MM.1S (cell line): ENCODE results near the gene ELFN1.

Source experiments
- DNase-seq: peaks from one replicate; pipeline ENCODE4 v3.0.0-alpha.2; 2015
- H2AFZ ChIP-seq: fragments of 300-600 bp; sonication (generic); 2 replicates; pipeline ENCODE4 v1.6.0; 2016; ENCODE audit warnings: antibody characterized with exemption, low read length
- H3F3A ChIP-seq: fragments of 300-600 bp; sonication (generic); 2 replicates; pipeline ENCODE4 v1.6.1; 2016; ENCODE audit warnings: mild to moderate bottlenecking, antibody characterized with exemption, low read length, moderate library complexity, mixed read lengths; ENCODE audit not compliant: insufficient read depth
- H3K27ac ChIP-seq: fragments of 300-600 bp; sonication (generic); 2 replicates; pipeline ENCODE4 v1.5.1; 2016; ENCODE audit warnings: mild to moderate bottlenecking, low read length
- H3K27me3 ChIP-seq: fragments of 300-600 bp; sonication (generic); replicated peaks from 2 replicates; pipeline ENCODE4 v1.6.0; 2016; ENCODE audit warnings: low read length; ENCODE audit not compliant: insufficient read depth
- H3K36me3 ChIP-seq: fragments of 300-600 bp; sonication (generic); replicated peaks from 2 replicates; pipeline ENCODE4 v1.6.1; 2016; ENCODE audit warnings: mild to moderate bottlenecking, low read length, mixed read lengths; ENCODE audit not compliant: insufficient read depth
- H3K4me1 ChIP-seq: fragments of 300-600 bp; sonication (generic); 2 replicates; pipeline ENCODE4 v1.6.1; 2016; ENCODE audit warnings: low read length, mixed read lengths
- H3K4me2 ChIP-seq: fragments of 300-600 bp; sonication (generic); 2 replicates; pipeline ENCODE4 v1.6.0; 2016; ENCODE audit warnings: low read depth, low read length
- H3K4me3 ChIP-seq: fragments of 300-600 bp; sonication (generic); 2 replicates; pipeline ENCODE4 v1.5.1; 2016; ENCODE audit warnings: low read length, mixed read lengths
- H3K79me2 ChIP-seq: fragments of 300-600 bp; sonication (generic); 2 replicates; pipeline ENCODE4 v1.6.1; 2016; ENCODE audit warnings: mixed run types, low read length, mixed read lengths
- H3K9ac ChIP-seq: fragments of 300-600 bp; sonication (generic); 2 replicates; pipeline ENCODE4 v1.6.1; 2016; ENCODE audit warnings: low read length, mixed read lengths
- H3K9me2 ChIP-seq: fragments of 300-600 bp; sonication (generic); replicated peaks from 2 replicates; pipeline ENCODE4 v1.6.1; 2016; ENCODE audit warnings: mild to moderate bottlenecking, low read length, mixed read lengths; ENCODE audit not compliant: insufficient read depth
- H3K9me3 ChIP-seq: fragments of 300-600 bp; sonication (generic); replicated peaks from 2 replicates; pipeline ENCODE4 v1.6.1; 2016; ENCODE audit warnings: mild to moderate bottlenecking, low read length, mixed read lengths; ENCODE audit not compliant: insufficient read depth
- H4K20me1 ChIP-seq: fragments of 300-600 bp; sonication (generic); 2 replicates; pipeline ENCODE4 v1.6.1; 2016; ENCODE audit warnings: mild to moderate bottlenecking, low read length, moderate library complexity, mixed read lengths; ENCODE audit not compliant: insufficient read depth
- EZH2 ChIP-seq: fragments of 300-600 bp; sonication (generic); optimal IDR thresholded peaks from 2 replicates; pipeline ENCODE3; 2017; ENCODE audit warnings: low read depth, mild to moderate bottlenecking, antibody characterized with exemption, low read length, mixed read lengths
- EZH2phosphoT487 ChIP-seq: fragments of 300-600 bp; sonication (generic); IDR thresholded peaks from 2 replicates; pipeline ENCODE4 v1.6.1; 2018; ENCODE audit warnings: antibody characterized with exemption, low read length
- TF ChIP-seq, protein P1 (sequence below): fragments of 300-600 bp; sonication (generic); IDR thresholded peaks from 2 replicates; pipeline ENCODE4 v1.5.1; 2016; ENCODE audit warnings: antibody characterized with exemption, low read length, mixed read lengths

ELFN1 gene

DNA sequence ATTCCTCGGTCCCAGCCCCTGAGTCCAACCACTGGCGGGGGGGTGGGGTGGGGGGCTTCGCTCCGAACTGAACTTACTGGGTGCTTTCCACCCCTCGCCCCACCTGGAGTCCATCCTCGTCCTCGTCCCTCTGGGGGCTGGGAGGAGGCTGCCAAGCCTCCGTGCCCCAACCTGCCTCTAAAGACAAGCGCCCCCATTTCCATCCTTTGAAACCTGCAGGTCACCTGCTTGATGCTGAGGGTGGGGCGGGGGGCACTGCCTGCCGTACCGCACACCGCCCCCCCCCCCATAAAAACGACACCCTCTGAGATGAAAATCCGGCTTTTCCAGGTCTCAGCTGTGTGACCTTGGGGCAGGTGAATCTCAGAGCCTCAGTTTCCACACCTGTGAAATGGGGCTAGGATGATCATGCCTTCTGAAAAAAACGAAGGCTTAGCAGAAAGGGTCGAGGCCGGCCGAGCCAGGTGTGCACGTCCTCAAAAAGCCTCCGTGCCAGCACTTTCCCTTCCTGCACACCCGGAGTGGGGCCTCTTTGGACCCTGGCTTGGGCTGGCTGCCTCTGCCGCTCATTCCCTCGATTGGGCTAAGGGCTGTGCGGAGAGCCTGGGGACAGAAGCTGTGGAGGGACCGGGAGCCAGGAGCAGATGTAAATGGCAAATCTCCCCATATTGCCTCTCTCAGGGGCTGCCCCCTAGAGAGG lies 967 bp downstream of the ELFN1 start:
- H4K20me1 ChIP-seq: no peaks in the 10 kb centered on the region
- no peaks in the 10 kb centered on the region for H3K9me3 ChIP-seq
- H3K27me3 ChIP-seq: peaks cover 25% of the 10 kb centered on the region
- no peaks in the 10 kb centered on the region for H3K4me1 ChIP-seq
- H3K27ac ChIP-seq: no peak overlapping the region
- no peak for DNase-seq
- no peak overlapping the region for H2AFZ ChIP-seq
- no peaks in the 10 kb centered on the region for H3K79me2 ChIP-seq
- no peaks in the 10 kb centered on the region for H3K9me2 ChIP-seq
- TF ChIP-seq, protein P1, sequence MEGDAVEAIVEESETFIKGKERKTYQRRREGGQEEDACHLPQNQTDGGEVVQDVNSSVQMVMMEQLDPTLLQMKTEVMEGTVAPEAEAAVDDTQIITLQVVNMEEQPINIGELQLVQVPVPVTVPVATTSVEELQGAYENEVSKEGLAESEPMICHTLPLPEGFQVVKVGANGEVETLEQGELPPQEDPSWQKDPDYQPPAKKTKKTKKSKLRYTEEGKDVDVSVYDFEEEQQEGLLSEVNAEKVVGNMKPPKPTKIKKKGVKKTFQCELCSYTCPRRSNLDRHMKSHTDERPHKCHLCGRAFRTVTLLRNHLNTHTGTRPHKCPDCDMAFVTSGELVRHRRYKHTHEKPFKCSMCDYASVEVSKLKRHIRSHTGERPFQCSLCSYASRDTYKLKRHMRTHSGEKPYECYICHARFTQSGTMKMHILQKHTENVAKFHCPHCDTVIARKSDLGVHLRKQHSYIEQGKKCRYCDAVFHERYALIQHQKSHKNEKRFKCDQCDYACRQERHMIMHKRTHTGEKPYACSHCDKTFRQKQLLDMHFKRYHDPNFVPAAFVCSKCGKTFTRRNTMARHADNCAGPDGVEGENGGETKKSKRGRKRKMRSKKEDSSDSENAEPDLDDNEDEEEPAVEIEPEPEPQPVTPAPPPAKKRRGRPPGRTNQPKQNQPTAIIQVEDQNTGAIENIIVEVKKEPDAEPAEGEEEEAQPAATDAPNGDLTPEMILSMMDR: no peak
- TF ChIP-seq EZH2phosphoT487 (no peak), EZH2 (no peak)
- H3K4me2 ChIP-seq: no peak overlapping the region
- H3K4me3 ChIP-seq: no peak overlapping the region
- no peak overlapping the region for H3K9ac ChIP-seq
- no peaks in the 10 kb centered on the region for H3K36me3 ChIP-seq
- no peaks in the 10 kb centered on the region for H3F3A ChIP-seq

DNA sequence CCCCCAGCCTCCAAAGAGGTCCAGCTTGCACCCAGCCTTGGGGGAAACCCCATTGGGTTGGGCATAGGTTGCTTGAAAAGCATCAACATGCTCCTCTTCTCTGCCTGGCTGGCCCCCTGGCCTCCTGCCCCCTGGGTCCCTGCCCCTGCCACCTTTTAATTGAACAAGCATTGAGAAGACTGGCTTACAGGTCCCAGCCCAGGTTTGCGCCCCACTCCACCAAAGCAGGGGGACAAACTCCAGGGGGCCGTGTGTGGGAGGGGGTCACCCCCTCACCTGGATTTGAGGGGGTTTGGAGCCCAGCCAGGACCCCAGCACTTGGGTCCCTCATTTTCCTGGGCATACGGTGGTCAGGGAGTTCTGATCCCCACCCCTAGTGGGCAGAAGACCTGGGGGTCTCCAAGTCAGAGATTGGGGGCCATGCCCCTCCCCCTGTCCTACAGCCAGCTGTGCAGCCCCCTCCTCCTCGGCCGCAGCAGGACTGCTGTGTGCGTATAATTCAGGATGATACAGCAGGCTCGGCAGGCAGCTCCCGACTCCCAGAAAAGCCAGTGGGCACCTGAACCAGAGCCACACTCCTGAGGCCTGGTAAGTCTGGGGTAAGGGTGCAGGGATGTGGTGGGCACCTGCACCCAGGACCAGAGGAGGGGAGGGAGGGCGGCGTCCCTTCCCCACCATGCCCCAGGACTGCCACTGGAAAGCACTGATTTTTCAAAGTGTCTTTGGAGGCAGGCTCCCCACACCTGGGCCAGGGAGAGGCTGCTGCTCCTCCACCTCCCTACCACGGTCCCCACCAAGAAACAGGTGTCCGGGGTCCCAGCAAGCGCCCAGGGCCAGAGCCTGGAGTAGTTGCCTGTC lies 1.7 kb downstream of the ELFN1 start:
- no peaks in the 10 kb centered on the region for H3K79me2 ChIP-seq
- H3K27me3 ChIP-seq: peaks cover 33% of the 10 kb centered on the region
- H3K4me2 ChIP-seq: no peak overlapping the region
- no peak overlapping the region for H3K27ac ChIP-seq
- H3K36me3 ChIP-seq: no peaks in the 10 kb centered on the region
- no peak overlapping the region for H3K4me3 ChIP-seq
- H3K4me1 ChIP-seq: no peaks in the 10 kb centered on the region
- H3K9me3 ChIP-seq: no peaks in the 10 kb centered on the region
- no peaks in the 10 kb centered on the region for H3F3A ChIP-seq
- H4K20me1 ChIP-seq: no peaks in the 10 kb centered on the region
- TF ChIP-seq EZH2phosphoT487 (no peak), EZH2 (no peak)
- TF ChIP-seq, protein P1: no peak
- no peak overlapping the region for H2AFZ ChIP-seq
- no peak for DNase-seq
- no peaks in the 10 kb centered on the region for H3K9me2 ChIP-seq
- no peak overlapping the region for H3K9ac ChIP-seq

DNA sequence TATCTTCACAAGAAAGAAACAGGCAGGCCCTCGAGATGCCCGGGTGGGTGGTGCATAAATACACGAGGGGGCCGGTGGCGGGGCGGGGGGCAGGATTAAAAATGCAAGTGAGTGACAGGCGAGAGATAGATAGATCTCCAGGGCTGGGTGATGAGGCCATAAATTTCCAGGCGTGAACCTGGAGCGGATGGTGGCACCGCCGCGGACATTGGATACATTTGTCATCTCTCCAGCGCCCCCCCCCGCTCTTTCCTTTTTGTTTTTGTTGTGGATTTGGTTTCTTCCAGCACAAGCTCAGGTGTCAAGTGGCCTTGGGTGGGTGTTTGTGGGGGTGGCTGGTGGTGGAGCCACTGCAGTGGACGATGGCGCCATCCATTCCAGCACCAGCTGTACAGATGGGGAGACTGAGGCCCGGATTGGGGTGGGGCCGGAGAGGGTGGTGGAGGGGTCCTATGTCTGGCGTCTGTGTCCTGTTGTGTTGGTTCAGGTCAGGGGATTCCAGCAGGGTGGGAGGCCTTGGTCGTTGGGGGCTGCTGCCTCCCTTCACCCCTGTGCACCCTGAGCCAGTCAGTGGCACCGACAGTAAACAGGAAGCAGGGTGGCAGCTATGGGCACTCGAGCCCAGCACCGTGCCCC lies 2.9 kb downstream of the ELFN1 start:
- no peaks in the 10 kb centered on the region for H4K20me1 ChIP-seq
- H3K4me3 ChIP-seq: no peak overlapping the region
- no peak for DNase-seq
- H3K79me2 ChIP-seq: no peaks in the 10 kb centered on the region
- H3K4me1 ChIP-seq: no peaks in the 10 kb centered on the region
- no peaks in the 10 kb centered on the region for H3F3A ChIP-seq
- peaks cover 45% of the 10 kb centered on the region for H3K27me3 ChIP-seq
- no peak overlapping the region for H3K9ac ChIP-seq
- H3K9me2 ChIP-seq: no peaks in the 10 kb centered on the region
- no peaks in the 10 kb centered on the region for H3K9me3 ChIP-seq
- no peaks in the 10 kb centered on the region for H3K36me3 ChIP-seq
- no peak overlapping the region for H2AFZ ChIP-seq
- H3K27ac ChIP-seq: no peak overlapping the region
- no peak for TF ChIP-seq EZH2phosphoT487
- TF ChIP-seq, protein P1: no peak
- TF ChIP-seq EZH2: no peak
- H3K4me2 ChIP-seq: no peak overlapping the region
